DND-41 (cell line): ENCODE measurements around the gene KRTDAP.

Experiments used
- ATAC-seq: fragments of 200-7000 bp; cut with Tn5 transposase; 3 replicates; pipeline ENCODE4 v1.9.1; 2021; ENCODE audit warnings: low read depth; ENCODE audit not compliant: insufficient read depth
- DNase-seq: peaks from one replicate; pipeline ENCODE4 v3.0.0-alpha.2; 2020
- H2AFZ ChIP-seq: 2 replicates; pipeline ENCODE4 v1.6.0; 2012; ENCODE audit warnings: low read depth, low read length
- H3K27ac ChIP-seq: 2 replicates; pipeline ENCODE4 v1.5.1; 2012; ENCODE audit warnings: low read length, inconsistent platforms
- H3K27me3 ChIP-seq: fragments of 200-600 bp; sonication (generic); 2 replicates; pipeline ENCODE4 v1.6.0; 2012; ENCODE audit warnings: low read length, mild to moderate bottlenecking, inconsistent platforms; ENCODE audit not compliant: insufficient read depth, poor library complexity
- H3K36me3 ChIP-seq: 2 replicates; pipeline ENCODE4 v1.5.1; 2012; ENCODE audit warnings: low read length, inconsistent platforms; ENCODE audit not compliant: insufficient read depth
- H3K4me1 ChIP-seq: 2 replicates; pipeline ENCODE4 v1.5.1; 2012; ENCODE audit warnings: mild to moderate bottlenecking, low read length; ENCODE audit not compliant: insufficient read depth
- H3K4me2 ChIP-seq: 2 replicates; pipeline ENCODE4 v1.6.0; 2012; ENCODE audit warnings: mild to moderate bottlenecking, moderate library complexity, low read length, inconsistent platforms; ENCODE audit not compliant: insufficient read depth
- H3K4me3 ChIP-seq, 2 experiments: fragments of 200-600 bp in 1 of 2; shearing (Covaris generic) in 1 of 2; 2 replicates each; pipeline ENCODE4 v1.5.1; 2012 to 2016; ENCODE audit warnings: inconsistent platforms in 2 of 2, low read length in 2 of 2, mild to moderate bottlenecking in 2 of 2, low read depth in 1 of 2, moderate library complexity in 1 of 2
- H3K79me2 ChIP-seq: 2 replicates; pipeline ENCODE4 v1.6.0; 2012; ENCODE audit warnings: low read length, inconsistent platforms; ENCODE audit not compliant: insufficient read depth
- H3K9ac ChIP-seq: 2 replicates; pipeline ENCODE4 v1.6.0; 2012; ENCODE audit warnings: low read depth, mild to moderate bottlenecking, inconsistent platforms, low read length, moderate library complexity
- H3K9me3 ChIP-seq: 2 replicates; pipeline ENCODE4 v1.5.1; 2012; ENCODE audit warnings: low read length, moderate library complexity, mild to moderate bottlenecking, inconsistent platforms; ENCODE audit not compliant: insufficient read depth, severe bottlenecking
- H4K20me1 ChIP-seq: 2 replicates; pipeline ENCODE4 v1.6.0; 2012; ENCODE audit warnings: low read length; ENCODE audit not compliant: insufficient read depth
- EZH2 ChIP-seq: IDR thresholded peaks from 3 replicates; pipeline ENCODE4 v1.6.1; 2012; ENCODE audit warnings: borderline replicate concordance, low read depth, mild to moderate bottlenecking, moderate library complexity, low read length, inconsistent platforms; ENCODE audit not compliant: severe bottlenecking
- TF ChIP-seq, protein P1 (sequence below): IDR thresholded peaks from 2 replicates; pipeline ENCODE4 v1.5.1; 2012; ENCODE audit warnings: borderline replicate concordance, low read length, moderate library complexity, mild to moderate bottlenecking; ENCODE audit not compliant: poor library complexity, severe bottlenecking; ENCODE audit errors: extremely low read depth

The KRTDAP gene

DNA sequence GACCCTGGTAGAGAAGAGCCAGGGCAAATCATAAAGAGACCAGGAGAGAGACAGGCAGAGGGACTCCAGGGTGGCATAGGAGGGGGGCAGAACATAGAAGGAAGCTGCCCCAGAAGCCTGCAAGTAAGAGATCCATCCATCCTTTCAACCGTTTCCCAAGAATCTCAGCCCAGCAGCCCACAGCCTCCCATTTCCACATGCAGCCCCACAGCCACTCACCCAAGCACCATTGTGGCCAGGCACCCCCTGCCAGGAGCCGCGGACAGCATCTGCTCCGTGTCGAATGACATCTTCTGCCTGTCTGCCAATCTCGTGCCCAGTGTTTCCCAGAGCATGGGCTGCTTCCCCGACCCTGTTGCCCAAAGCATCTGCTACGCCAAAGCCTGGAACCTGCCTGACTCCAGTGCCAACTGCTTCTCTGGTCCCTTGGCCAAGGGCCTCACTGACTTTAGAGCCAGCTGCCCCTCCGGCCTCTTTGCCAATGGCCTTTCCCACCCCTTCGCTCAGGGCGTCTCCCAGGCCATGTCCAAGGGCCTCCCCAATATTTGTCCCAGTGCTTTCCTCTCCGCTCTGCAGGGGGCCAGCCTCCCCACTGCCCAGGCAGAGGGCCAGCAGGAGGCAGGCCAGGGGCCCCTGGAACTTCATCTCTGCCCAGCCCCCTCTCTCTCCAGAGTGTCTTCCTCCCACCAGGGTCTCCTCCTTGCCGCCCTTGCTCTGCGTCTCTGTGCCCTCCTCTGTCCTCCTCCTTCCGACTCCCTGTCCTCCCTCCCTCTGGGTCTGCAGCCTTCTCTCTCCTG lies 22.8 kb upstream of the KRTDAP start:
- ATAC-seq, result no peak
- no peaks in the 10 kb centered on the region for H3K4me1 ChIP-seq
- H3K9me3 ChIP-seq, result no peaks in the 10 kb centered on the region
- DNase-seq, result no peak
- H2AFZ ChIP-seq, result no peak overlapping the region
- no peaks in the 10 kb centered on the region; the same call in 1 of the 2 replicates for H4K20me1 ChIP-seq
- TF ChIP-seq, protein P1, sequence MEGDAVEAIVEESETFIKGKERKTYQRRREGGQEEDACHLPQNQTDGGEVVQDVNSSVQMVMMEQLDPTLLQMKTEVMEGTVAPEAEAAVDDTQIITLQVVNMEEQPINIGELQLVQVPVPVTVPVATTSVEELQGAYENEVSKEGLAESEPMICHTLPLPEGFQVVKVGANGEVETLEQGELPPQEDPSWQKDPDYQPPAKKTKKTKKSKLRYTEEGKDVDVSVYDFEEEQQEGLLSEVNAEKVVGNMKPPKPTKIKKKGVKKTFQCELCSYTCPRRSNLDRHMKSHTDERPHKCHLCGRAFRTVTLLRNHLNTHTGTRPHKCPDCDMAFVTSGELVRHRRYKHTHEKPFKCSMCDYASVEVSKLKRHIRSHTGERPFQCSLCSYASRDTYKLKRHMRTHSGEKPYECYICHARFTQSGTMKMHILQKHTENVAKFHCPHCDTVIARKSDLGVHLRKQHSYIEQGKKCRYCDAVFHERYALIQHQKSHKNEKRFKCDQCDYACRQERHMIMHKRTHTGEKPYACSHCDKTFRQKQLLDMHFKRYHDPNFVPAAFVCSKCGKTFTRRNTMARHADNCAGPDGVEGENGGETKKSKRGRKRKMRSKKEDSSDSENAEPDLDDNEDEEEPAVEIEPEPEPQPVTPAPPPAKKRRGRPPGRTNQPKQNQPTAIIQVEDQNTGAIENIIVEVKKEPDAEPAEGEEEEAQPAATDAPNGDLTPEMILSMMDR, result no peak
- TF ChIP-seq EZH2, result no peak
- H3K27me3 ChIP-seq, result peaks cover 21% of the 10 kb centered on the region
- H3K4me2 ChIP-seq, result no peak overlapping the region
- no peak overlapping the region for H3K27ac ChIP-seq
- no peak overlapping the region for H3K9ac ChIP-seq
- H3K36me3 ChIP-seq, result no peaks in the 10 kb centered on the region
- H3K79me2 ChIP-seq, result no peaks in the 10 kb centered on the region
- H3K4me3 ChIP-seq, result no peak overlapping the region

DNA sequence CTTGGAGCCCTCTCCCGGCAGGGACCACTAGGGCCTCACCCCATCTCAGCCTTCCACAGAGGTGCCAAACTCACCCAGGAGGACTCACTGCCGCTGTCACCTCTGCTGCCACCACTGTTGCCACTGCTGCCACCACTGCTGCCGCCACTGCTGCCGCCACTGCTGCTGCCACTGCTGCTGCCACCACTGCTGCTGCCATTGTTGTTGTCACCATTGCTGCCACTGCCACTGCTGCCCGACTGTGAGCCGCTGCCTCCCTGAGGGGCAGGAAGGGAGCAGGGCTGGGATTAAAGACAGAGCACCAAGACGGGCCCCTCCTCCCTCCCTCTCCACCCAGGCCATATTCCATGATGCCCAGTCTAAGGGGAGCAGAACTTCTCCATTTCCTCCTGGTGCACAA lies 21.1 kb upstream of the KRTDAP start:
- Histone ChIP-seq H2AFZ (no peak overlapping the region), H3K9ac (no peak overlapping the region), H3K9me3 (no peaks in the 10 kb centered on the region), H4K20me1 (no peaks in the 10 kb centered on the region; the same call in 1 of the 2 replicates), H3K4me2 (no peak overlapping the region), H3K27me3 (peaks cover 36% of the 10 kb centered on the region), H3K36me3 (no peaks in the 10 kb centered on the region), H3K4me1 (no peaks in the 10 kb centered on the region), H3K79me2 (no peaks in the 10 kb centered on the region), H3K27ac (no peak overlapping the region), H3K4me3 (no peak overlapping the region)
- ATAC-seq (no peak), DNase-seq (no peak)
- no peak for TF ChIP-seq EZH2
- TF ChIP-seq, protein P1, result no peak

DNA sequence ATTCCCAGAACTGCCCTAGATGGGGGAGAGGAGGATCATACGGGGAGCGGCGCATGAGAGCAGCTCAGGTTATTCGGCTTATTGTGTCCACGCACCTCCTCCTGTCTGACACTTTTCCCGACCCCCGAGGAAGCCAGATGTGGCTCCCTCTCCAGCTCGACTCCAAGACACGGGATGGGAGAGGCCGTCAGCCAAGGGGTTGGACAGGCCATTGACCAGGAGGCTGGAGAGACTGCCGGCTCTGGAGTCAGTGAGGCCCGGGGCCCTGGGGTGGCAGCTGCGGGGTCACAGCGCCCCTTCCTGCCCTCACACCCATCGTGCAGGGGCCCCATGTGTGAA lies 20.3 kb upstream of the KRTDAP start:
- no peak for DNase-seq
- H3K27ac ChIP-seq, result no peak overlapping the region
- ATAC-seq, result no peak
- H3K36me3 ChIP-seq, result no peaks in the 10 kb centered on the region
- H4K20me1 ChIP-seq, result no peaks in the 10 kb centered on the region; the same call in 1 of the 2 replicates
- no peak overlapping the region for H3K9ac ChIP-seq
- no peaks in the 10 kb centered on the region for H3K4me1 ChIP-seq
- peaks cover 42% of the 10 kb centered on the region for H3K27me3 ChIP-seq
- H3K79me2 ChIP-seq, result no peaks in the 10 kb centered on the region
- no peak overlapping the region for H2AFZ ChIP-seq
- H3K9me3 ChIP-seq, result no peaks in the 10 kb centered on the region
- TF ChIP-seq EZH2, result no peak
- TF ChIP-seq, protein P1, result no peak
- no peak overlapping the region for H3K4me3 ChIP-seq
- no peak overlapping the region for H3K4me2 ChIP-seq
